GM19239 (cell line): ENCODE measurements around the gene PKDREJ.
"Not testable (repeated sequence)": the region's sequence is repeated elsewhere in the genome, so short reads cannot be mapped to it uniquely, and the experiment has no call there.

ENCODE experiments used
- DNase-seq: peaks from one replicate; pipeline ENCODE4 v3.0.0; 2011; ENCODE audit warnings: low spot score; ENCODE audit not compliant: insufficient read length
- FAIRE-seq: peaks from 2 replicates; lab custom pipeline; 2011; peaks lifted over from hg19 to GRCh38; lab: Jason Lieb, UNC

Gene PKDREJ

DNA sequence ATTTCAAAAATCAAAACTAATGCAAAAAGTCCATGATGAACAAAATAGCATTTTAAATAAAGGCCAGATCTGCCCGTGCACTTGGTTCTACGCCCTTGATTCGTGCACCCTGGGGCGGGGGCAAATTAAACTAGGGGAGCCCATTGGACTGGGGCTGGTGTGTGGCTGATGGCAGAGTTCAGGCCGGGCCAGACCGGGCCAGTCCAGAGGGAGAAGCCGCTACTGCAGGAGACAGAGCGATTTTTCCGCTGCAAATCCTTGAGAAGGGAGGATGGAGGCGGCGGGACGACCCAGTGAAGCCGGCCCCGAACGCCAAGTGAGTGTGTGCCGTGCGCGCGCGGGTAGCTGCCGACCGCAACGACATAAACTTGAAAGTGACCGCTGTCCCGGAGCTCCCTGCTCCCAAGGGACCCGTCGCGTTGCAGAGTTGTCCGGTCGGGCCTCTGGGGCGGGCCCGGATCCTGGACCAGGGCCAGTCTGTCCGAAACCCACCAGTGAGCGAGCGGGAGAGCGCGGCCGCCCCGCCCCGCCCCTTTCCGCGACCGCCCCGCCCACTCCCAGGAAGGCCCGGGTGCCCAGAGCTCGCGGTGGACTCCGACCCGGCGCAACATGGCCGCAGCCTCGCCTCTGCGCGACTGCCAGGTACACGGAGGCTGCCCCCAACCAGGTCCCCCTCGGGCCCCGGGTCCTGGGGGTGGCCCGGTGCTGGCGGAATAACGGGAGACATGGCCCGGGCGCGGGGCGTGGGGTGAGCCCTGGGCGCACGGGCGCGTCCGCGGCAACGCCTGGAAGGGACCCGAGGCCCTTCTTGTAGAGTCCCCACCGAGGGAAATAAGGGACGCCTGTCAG, 4.5 kb upstream of the PKDREJ start, which contains the start of gene TTC38:
TSS of gene TTC38 (plus strand) at position 578 of the 849 bp plus-strand sequence. CDS start at position 610, 32 bp downstream.
- FAIRE-seq (peak; percentile 83), DNase-seq (peak; percentile 97)

GRCh38 chr22:46265627-46266026, 2.5 kb upstream of the PKDREJ start:
- not testable (repeated sequence) for DNase-seq, FAIRE-seq

GRCh38 chr22:46264520-46264919, 1.4 kb upstream of the PKDREJ start:
- not testable (repeated sequence) for FAIRE-seq, DNase-seq

DNA sequence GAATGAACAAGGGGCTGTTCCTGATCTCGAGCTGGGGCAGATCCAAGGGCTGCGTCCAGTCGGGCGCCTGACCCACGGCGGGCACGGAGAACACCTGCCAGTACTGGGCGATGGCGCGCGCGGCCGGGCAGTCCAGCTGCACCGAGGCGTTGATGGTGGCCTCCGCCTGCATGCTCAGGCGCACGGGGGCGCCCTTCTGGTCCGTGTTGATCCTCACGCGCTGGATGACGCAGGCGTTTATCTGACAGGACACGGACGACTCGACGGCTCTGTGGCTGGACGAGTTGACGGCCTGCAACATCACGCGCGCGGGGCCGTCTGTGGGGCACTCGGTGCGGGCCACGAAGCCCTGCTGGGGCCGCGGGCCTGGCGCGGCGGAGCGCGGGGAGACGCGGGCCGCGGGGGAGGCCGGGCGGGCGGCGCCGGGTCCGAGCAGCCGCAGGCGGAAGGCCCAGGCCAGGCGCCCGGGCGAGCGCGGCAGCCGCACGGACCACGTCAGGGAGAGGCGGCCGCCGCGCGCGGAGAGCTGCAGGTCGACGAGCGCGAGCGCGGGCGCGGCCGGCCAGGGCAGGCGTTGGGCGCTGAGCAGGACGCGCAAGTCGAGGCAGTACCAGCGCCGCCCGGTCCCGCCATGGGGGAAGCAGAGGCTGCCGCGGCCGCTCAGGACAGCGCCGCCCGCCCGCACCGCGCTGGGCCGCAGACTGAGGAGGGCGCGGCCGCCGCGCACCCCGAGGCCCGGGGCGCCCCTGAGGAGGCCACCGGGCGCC, 511 bp downstream of the PKDREJ start:
- FAIRE-seq (no peak), DNase-seq (no peak)

DNA sequence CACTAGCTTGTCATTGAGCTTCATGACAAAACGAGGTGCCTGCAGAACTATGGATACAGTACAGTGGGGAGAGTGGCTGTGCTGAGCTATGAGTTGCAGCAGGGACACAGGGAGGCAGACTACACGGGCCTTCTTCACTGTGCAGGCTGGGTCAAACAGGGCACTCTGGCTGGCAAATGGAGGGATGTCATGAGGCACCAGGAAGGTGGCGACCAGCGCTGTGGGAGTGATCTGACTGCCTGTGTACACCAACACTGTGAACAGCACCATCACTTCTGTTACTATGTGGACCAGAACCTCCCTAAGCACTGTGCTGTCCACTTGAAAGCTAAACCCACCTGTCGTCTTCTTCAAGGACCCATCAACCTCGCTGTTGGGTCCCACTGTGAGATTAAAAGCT, 3.1 kb downstream of the PKDREJ start:
- FAIRE-seq = no peak
- DNase-seq = no peak

- no peak for FAIRE-seq
- no peak for DNase-seq
Observed at GRCh38 chr22:46259374-46259773, 3.8 kb downstream of the PKDREJ start.

- DNase-seq = no peak
- FAIRE-seq = no peak
Observed at GRCh38 chr22:46256358-46256958, 6.7 kb downstream of the PKDREJ start.

DNA sequence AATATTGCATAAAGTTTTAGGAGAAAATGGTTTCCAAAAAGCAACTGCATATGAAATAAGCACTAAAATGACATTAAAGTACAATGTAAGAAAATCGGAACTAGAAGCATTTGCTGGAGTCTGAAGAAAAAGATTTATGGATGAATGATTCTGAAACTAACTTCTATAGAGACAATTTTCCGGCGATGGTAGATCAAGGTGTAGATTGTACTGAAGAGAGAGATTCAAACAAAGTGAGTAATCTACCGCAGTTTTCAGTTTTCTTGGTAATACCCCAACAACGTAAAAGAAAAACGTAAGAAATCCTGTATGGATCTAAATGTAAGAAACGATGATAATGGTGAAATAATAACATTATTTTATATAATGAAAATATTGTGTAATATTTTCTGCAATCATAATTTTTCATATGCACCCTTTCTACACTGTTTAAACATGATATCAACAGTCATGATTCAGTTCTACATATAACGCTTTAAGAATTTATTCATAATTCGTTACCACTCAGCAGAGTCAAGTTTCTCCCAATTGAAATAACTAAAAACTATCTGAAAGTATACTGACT, 11.2 kb downstream of the PKDREJ start:
- no peak for FAIRE-seq
- DNase-seq = no peak

DNA sequence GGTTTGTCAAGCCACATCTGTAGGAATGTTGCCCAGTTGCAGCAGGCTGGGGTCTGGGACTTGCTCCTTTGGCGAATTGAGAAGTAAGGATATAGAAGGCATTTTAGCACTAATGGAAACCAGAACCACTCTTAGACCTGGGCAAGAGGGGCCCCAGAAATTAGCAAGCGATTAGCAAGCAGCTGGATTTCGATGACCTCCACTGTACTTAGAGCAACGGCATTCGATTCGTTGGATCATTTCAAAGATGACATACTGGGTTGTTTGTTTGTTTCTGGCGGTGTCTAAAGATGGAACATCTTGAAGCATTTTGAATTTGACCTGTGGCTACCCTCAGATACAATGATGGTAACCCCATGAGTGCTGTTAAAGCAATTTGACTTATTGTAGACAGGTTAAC, 11.9 kb downstream of the PKDREJ start:
- DNase-seq = no peak
- peak; percentile 83 for FAIRE-seq

GRCh38 chr22:46250783-46251125, 12.4 kb downstream of the PKDREJ start:
- FAIRE-seq (no peak), DNase-seq (no peak)

- peak; percentile 92 for DNase-seq
- FAIRE-seq = peak; percentile 99
Observed at GRCh38 chr22:46250035-46250782, 12.9 kb downstream of the PKDREJ start, which contains the start of gene CDPF1. Gene CDPF1 (minus strand): TSS chr22:46250293. CDS start chr22:46248284, 2,009 bp downstream.

DNA sequence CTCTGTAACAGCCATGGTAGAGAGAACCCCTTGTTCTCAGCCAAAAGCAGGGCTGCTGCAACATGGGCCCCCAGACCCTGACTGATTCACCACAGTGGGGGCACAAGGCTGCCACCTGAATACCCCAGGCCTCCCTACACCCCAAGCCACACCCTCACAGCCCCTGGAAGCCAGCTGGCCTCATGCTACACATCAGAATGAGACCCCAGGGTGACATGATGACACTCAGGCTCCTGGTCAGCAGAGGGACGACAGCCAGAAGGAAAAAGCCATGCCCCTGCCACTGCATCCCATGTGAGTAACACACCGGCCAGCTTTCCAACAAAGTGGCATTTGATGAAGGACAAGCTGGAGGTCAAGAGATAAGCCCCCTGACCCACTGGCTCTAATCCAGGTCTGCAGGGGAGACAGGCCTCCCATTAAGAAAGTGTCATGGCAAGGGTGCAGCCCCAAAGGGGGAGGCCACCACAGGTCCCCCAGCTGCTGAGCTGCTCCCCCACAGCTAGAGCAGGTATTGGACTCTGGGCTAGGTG, 15.6 kb downstream of the PKDREJ start:
- DNase-seq = no peak
- FAIRE-seq = no peak

GRCh38 chr22:46246178-46246577, 17.0 kb downstream of the PKDREJ start:
- no peak for DNase-seq
- FAIRE-seq = no peak

- DNase-seq (no peak), FAIRE-seq (no peak)
Observed at GRCh38 chr22:46245511-46245910, 17.6 kb downstream of the PKDREJ start.

DNA sequence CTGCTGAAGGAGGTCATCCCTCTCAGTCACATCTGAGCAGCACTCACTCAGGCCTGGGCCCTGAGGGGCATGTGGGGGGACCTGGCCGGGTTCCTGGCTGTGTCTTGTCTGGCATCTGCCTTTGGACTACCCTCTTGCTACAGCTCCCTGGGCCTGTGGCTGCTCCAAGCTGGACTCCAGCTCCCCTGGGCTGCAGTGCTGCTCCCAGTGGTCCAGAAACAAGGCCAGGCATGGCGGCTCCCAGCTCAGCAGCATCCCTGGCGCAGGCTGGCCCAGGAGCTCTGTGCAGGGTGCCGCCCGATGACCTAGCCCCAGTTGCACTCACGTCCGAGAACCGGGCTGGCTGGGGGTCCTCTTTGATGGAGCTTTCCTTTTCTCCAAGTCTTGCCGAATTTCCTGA, 18.4 kb downstream of the PKDREJ start:
- FAIRE-seq (no peak), DNase-seq (no peak)

DNA sequence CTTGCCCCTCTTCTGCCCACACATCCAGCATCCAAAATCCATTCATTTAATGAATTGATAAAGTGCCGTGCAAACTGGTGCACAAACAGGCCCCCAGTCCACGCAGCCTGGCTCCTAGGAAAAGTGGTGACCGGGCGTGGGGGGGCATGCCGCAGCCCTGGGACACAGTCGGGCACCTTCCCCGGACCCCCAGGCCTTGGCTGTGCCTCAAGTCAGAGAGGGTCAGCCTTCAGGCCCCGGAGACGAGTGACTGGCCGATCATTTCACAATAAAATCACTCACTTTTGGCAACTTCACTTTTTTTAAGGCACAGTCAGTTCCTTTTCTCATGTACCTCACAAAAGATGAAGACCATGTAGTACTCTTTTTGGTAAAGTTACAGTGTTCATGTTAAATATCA, 21.1 kb downstream of the PKDREJ start:
- DNase-seq (no peak), FAIRE-seq (no peak)

- no peak for DNase-seq
- FAIRE-seq = no peak
Observed at GRCh38 chr22:46241396-46242007, 21.6 kb downstream of the PKDREJ start.

DNA sequence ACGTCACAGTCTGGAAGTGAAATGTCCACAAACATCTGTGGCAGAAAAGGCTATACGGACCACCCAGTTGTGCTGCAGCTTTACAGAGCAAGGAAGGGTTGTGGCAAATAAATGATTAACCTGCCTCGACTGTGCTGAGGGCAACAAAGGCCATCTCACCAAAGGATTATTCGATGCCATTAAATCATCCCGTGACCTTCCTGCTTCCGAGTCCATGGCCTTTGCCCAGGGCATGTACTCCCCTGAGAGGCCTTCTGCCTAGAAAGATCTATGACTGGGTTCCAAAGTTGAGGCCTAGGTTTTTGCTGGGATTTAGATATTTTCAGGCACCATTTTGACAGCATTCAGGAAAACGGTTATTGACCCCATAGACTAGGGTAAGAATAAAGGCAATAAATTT, 22.2 kb downstream of the PKDREJ start:
- FAIRE-seq = no peak

GRCh38 chr22:46240506-46240905, 22.6 kb downstream of the PKDREJ start:
- DNase-seq (no peak), FAIRE-seq (no peak)

More for the DNA sequence above, 22.2 kb downstream of the PKDREJ start:
- no peak for DNase-seq
